B cell (primary cell): ENCODE measurements around the gene CEMIP. TPM values are rescaled to one million over a fixed set of nuclear protein-coding genes. Genes with fewer than 3 reads are reported as not detected.

Experiments used
- ATAC-seq: fragments of 200-7000 bp; cut with Tn5 transposase; one replicate; pipeline ENCODE4 v1.10.0; 2021; ENCODE audit warnings: low read depth, mild to moderate bottlenecking, moderate number of reproducible peaks, moderate library complexity
- CTCF ChIA-PET: fragments of 350-600 bp; sonication (Branson Sonifier 250); formaldehyde crosslinking; loops from one replicate; lab custom pipeline; 2021; ENCODE audit warnings: antibody characterized with exemption, inconsistent platforms; lab: Charles Lee
- POLR2A ChIA-PET: fragments of 350-600 bp; sonication (Branson Sonifier 250); formaldehyde crosslinking; loops from one replicate; lab custom pipeline; 2021; ENCODE audit warnings: antibody characterized with exemption; lab: Charles Lee
- DNase-seq: peaks from one replicate; pipeline ENCODE4 v3.0.0; 2013
- H2AFZ ChIP-seq: 2 replicates; pipeline ENCODE4 v1.6.1; 2012; ENCODE audit warnings: mild to moderate bottlenecking, low read depth, low read length; ENCODE audit not compliant: insufficient read depth, poor library complexity, severe bottlenecking
- H3K27ac ChIP-seq, 2 donors: 1 replicate in 1 of 2; 2 replicates in 1 of 2; pipeline ENCODE4 v1.5.1; 2012 to 2013; ENCODE audit warnings: low read length in 2 of 2, mild to moderate bottlenecking in 2 of 2, moderate library complexity in 1 of 2
- H3K27me3 ChIP-seq, 4 experiments: fragments of 200-600 bp in 1 of 4; sonication (generic) in 1 of 4; replicated peaks in 1 of 4; 1 replicate in 2 of 4; 2 replicates in 2 of 4; pipeline versions ENCODE4 v1.6.1 to v1.7.0; 2013 to 2016; ENCODE audit warnings: low read length in 3 of 4, mild to moderate bottlenecking in 2 of 4, mixed read lengths in 1 of 4, moderate library complexity in 1 of 4; ENCODE audit not compliant: insufficient read depth in 4 of 4, control insufficient read depth in 3 of 4; ENCODE audit errors: control extremely low read depth in 1 of 4
- H3K36me3 ChIP-seq, 2 experiments: replicated peaks in 1 of 2; 1 replicate in 1 of 2; 2 replicates in 1 of 2; pipeline versions ENCODE4 v1.6.1 to v1.7.1; 2013; ENCODE audit warnings: low read length in 1 of 2; ENCODE audit not compliant: insufficient read depth in 2 of 2, control insufficient read depth in 1 of 2; ENCODE audit errors: control extremely low read depth in 1 of 2, extremely low read depth in 1 of 2
- H3K4me1 ChIP-seq, 2 donors: fragments of 200-600 bp in 1 of 2; sonication (generic) in 1 of 2; 1 replicate in 1 of 2; 2 replicates in 1 of 2; pipeline versions ENCODE4 v1.5.1 to v1.6.1; 2013 to 2017; ENCODE audit warnings: low read length in 2 of 2; ENCODE audit not compliant: control insufficient read depth in 2 of 2, insufficient read depth in 2 of 2
- H3K4me2 ChIP-seq: replicated peaks from 2 replicates; pipeline ENCODE3; 2012; ENCODE audit warnings: mild to moderate bottlenecking, low read depth, low read length; ENCODE audit not compliant: poor library complexity, severe bottlenecking
- H3K4me3 ChIP-seq, 5 experiments: fragments of 200-600 bp in 1 of 5; sonication (generic) in 1 of 5; 1 replicate in 3 of 5; 2 replicates in 2 of 5; pipeline versions ENCODE4 v1.5.1 to v1.7.0; 2011 to 2016; ENCODE audit warnings: low read length in 4 of 5, mild to moderate bottlenecking in 4 of 5, low read depth in 2 of 5, control low read depth in 1 of 5, moderate library complexity in 1 of 5; ENCODE audit not compliant: insufficient read depth in 1 of 5; ENCODE audit errors: control extremely low read depth in 1 of 5, extremely low read depth in 1 of 5
- H3K79me2 ChIP-seq: fragments of 200-600 bp; sonication (generic); one replicate; pipeline ENCODE4 v1.6.0; 2016; ENCODE audit warnings: low read length; ENCODE audit not compliant: control insufficient read depth, insufficient read depth
- H3K9ac ChIP-seq: fragments of 200-600 bp; sonication (generic); 2 replicates; pipeline ENCODE4 v1.6.1; 2017; ENCODE audit warnings: mild to moderate bottlenecking, low read length, moderate library complexity
- H3K9me3 ChIP-seq, 3 donors: one replicate each; pipeline versions ENCODE4 v1.6.1 to v1.7.1; 2013; ENCODE audit warnings: low read length in 2 of 3; ENCODE audit not compliant: control insufficient read depth in 2 of 3, insufficient read depth in 1 of 3; ENCODE audit errors: control extremely low read depth in 1 of 3
- H4K20me1 ChIP-seq: 2 replicates; pipeline ENCODE4 v1.6.0; 2012; ENCODE audit warnings: mild to moderate bottlenecking, low read length; ENCODE audit not compliant: insufficient read depth, control insufficient read depth, poor library complexity, severe bottlenecking
- H3K27ac Mint-ChIP-seq: one replicate; pipeline ENCODE4 v1.8.0; 2021; ENCODE audit warnings: mixed read lengths
- H3K27me3 Mint-ChIP-seq: one replicate; pipeline ENCODE4 v1.8.0; 2021; ENCODE audit warnings: mixed read lengths
- H3K4me1 Mint-ChIP-seq: one replicate; pipeline ENCODE4 v1.8.0; 2021; ENCODE audit warnings: mixed read lengths
- H3K4me3 Mint-ChIP-seq: one replicate; pipeline ENCODE4 v1.8.0; 2021; ENCODE audit warnings: mixed read lengths
- H3K9me3 Mint-ChIP-seq: one replicate; pipeline ENCODE4 v1.8.0; 2022; ENCODE audit warnings: mixed read lengths; ENCODE audit not compliant: insufficient read depth
- CTCF ChIP-seq: fragments of 200-600 bp; IDR thresholded peaks from one replicate; pipeline ENCODE4 v1.8.0; 2022; ENCODE audit warnings: antibody characterized with exemption, mild to moderate bottlenecking
- EZH2 ChIP-seq: IDR thresholded peaks from 2 replicates; pipeline ENCODE4 v1.6.1; 2012; ENCODE audit warnings: borderline replicate concordance, low read depth, mild to moderate bottlenecking, moderate library complexity, low read length; ENCODE audit not compliant: insufficient read depth, poor library complexity, severe bottlenecking
- WGBS: methylation state at CpG from one replicate; pipeline ENCODE4 v1.1.5; 2013; ENCODE audit warnings: missing lambda C conversion rate; ENCODE audit not compliant: insufficient coverage; 5-methylcytosine and 5-hydroxymethylcytosine counted together
- intact Hi-C: fragments of 100-400 bp; cut with micrococcal nuclease; formaldehyde crosslinking; loops from one replicate; pipeline ENCODE4 v1.10.0; 2022
- polyA plus RNA-seq: library from polyadenylated mRNA; depleted of rRNA; stranded (reverse); fragments of >200 nt; gene quantifications from 2 replicates; pipeline ENCODE4 v1.2.3, GENCODE V29; 2012
- total RNA-seq, 2 donors: library from RNA; stranded (reverse); fragments of 120-200 nt in 1 of 2; gene quantifications; 1 replicate in 1 of 2; 2 replicates in 1 of 2; pipeline versions ENCODE4 v1.2.3 to v1.2.4, GENCODE V29; 2013 to 2022

CEMIP gene
- total and polyA plus RNA-seq, 2 donors (not counting 1 experiment from before 2014, with no cell fraction given) = 0.32 TPM; not detected in 1

- Histone ChIP-seq H3K27ac (no peak overlapping the region), H3K9me3 (no peaks in the 10 kb centered on the region), H3K4me1 (peaks cover 6 to 9% of the 10 kb centered on the region in 2 donors), H3K4me2 (no peak overlapping the region), H3K27me3 (no peaks in the 10 kb centered on the region), H3K9ac (no peak overlapping the region), H3K79me2 (peaks cover 60% of the 10 kb centered on the region), H3K36me3 (peaks cover 3 to 34% of the 10 kb centered on the region in 2 experiments), H3K4me3 (no peak overlapping the region), H2AFZ (no peak overlapping the region), H4K20me1 (peaks cover 41% of the 10 kb centered on the region)
- H3K4me3 Mint-ChIP-seq = no peak overlapping the region
- POLR2A ChIA-PET = no interaction called here
- no peaks in the 10 kb centered on the region for H3K27me3 Mint-ChIP-seq
- DNase-seq (no peak), ATAC-seq (no peak)
- no peaks in the 10 kb centered on the region for H3K9me3 Mint-ChIP-seq
- TF ChIP-seq CTCF (no peak), EZH2 (no peak)
- peaks cover 28% of the 10 kb centered on the region for H3K4me1 Mint-ChIP-seq
- 100% methylated on average over 2 of the region's 4 CpGs for WGBS
- no peak overlapping the region for H3K27ac Mint-ChIP-seq
- intact Hi-C loops = loop anchor here (5.0 kb wide), 1 partner anchor 198 kb away; the partner anchor contains the start of gene CEMIP
- CTCF ChIA-PET = interaction anchor here (0.7 to 4.3 kb wide), 3 partner anchors 47 to 520 kb away, joined by 3 to 30 read pairs (median 6); no protein-coding TSS in a partner anchor
Observed at GRCh38 chr15:80974914-80975313, 195.7 kb downstream of the CEMIP start.

GRCh38 chr15:80976851-80977250 lies 197.7 kb downstream of the CEMIP start:
- intact Hi-C loops = loop anchor here (1.0 kb wide), 2 partner anchors 129 to 289 kb away; no protein-coding TSS in a partner anchor
- Histone ChIP-seq H3K4me3 (no peak overlapping the region), H3K9me3 (no peaks in the 10 kb centered on the region), H3K79me2 (peaks cover 53% of the 10 kb centered on the region), H4K20me1 (peaks cover 28% of the 10 kb centered on the region), H3K27me3 (no peaks in the 10 kb centered on the region), H2AFZ (no peak overlapping the region), H3K36me3 (peaks cover 3 to 37% of the 10 kb centered on the region in 2 experiments), H3K27ac (no peak overlapping the region), H3K4me1 (peaks cover 6 to 9% of the 10 kb centered on the region in 2 donors), H3K4me2 (no peak overlapping the region), H3K9ac (no peak overlapping the region)
- no peaks in the 10 kb centered on the region for H3K27me3 Mint-ChIP-seq
- POLR2A ChIA-PET = no interaction called here
- peaks cover 23% of the 10 kb centered on the region for H3K4me1 Mint-ChIP-seq
- ATAC-seq (no peak), DNase-seq (no peak)
- TF ChIP-seq CTCF (no peak), EZH2 (no peak)
- WGBS = 98% methylated on average over 4 of the region's 4 CpGs
- CTCF ChIA-PET = interaction anchor here (0.6 to 4.3 kb wide), 10 partner anchors 9 to 359 kb away, joined by 3 to 30 read pairs (median 4); no protein-coding TSS in a partner anchor
- no peak overlapping the region for H3K4me3 Mint-ChIP-seq
- H3K9me3 Mint-ChIP-seq = no peaks in the 10 kb centered on the region
- H3K27ac Mint-ChIP-seq = no peak overlapping the region
